HL-60 (cell line): ENCODE data around the gene SCLY.

Source experiments
- DNase-seq, 2 experiments: peaks; one replicate each; pipeline ENCODE4 v3.0.0-alpha.2; 2010 to 2020; ENCODE audit warnings: low read depth in 1 of 2, low spot score in 1 of 2
- H3K27ac ChIP-seq: fragments of 250-450 bp; sonication (Bioruptor Pico); replicated peaks from 2 replicates; pipeline ENCODE4 v1.5.1; 2020; ENCODE audit warnings: mild to moderate bottlenecking, moderate library complexity
- H3K27me3 ChIP-seq: fragments of 250-450 bp; sonication (Bioruptor Pico); 2 replicates; pipeline ENCODE4 v1.5.1; 2021; ENCODE audit warnings: mild to moderate bottlenecking, moderate library complexity; ENCODE audit not compliant: insufficient read depth, poor library complexity, severe bottlenecking
- H3K4me3 ChIP-seq: replicated peaks from 2 replicates; pipeline ENCODE4 v1.5.1; 2011; ENCODE audit warnings: mild to moderate bottlenecking, control low read depth, low read length; ENCODE audit not compliant: insufficient read depth
- CTCF ChIP-seq: IDR thresholded peaks from one replicate; pipeline ENCODE4 v1.5.1; 2011; ENCODE audit warnings: low read length, control low read depth, inconsistent platforms; ENCODE audit not compliant: insufficient read depth
- GABPA ChIP-seq: IDR thresholded peaks from 2 replicates; pipeline ENCODE4 v1.6.1; 2012; ENCODE audit warnings: low read depth
- POLR2AphosphoS5 ChIP-seq: IDR thresholded peaks from 2 replicates; pipeline ENCODE4 v1.6.1; 2012; ENCODE audit warnings: low read depth
- REST ChIP-seq: IDR thresholded peaks from 2 replicates; pipeline ENCODE4 v1.6.1; 2012; ENCODE audit warnings: low read depth; ENCODE audit not compliant: insufficient replicate concordance
- SPI1 ChIP-seq: IDR thresholded peaks from 2 replicates; pipeline ENCODE4 v1.6.1; 2012; ENCODE audit warnings: low read depth, mild to moderate bottlenecking, borderline replicate concordance

Gene SCLY

GRCh38 chr2:238106698-238107524 lies 46.1 kb downstream of the SCLY start:
- TF ChIP-seq CTCF, result peak; percentile 51
- TF ChIP-seq GABPA, result no peak
- Histone ChIP-seq H3K4me3 (no peak overlapping the region), H3K27me3 (no peaks in the 10 kb centered on the region), H3K27ac (no peak overlapping the region)
- peak; percentile 52 to 62 for DNase-seq

GRCh38 chr2:238107525-238108422 lies 47.0 kb downstream of the SCLY start:
- no peak overlapping the region for H3K4me3 ChIP-seq
- H3K27me3 ChIP-seq, result no peaks in the 10 kb centered on the region
- DNase-seq, result no peak
- TF ChIP-seq REST (no peak), POLR2AphosphoS5 (no peak), SPI1 (no peak), CTCF (no peak), GABPA (no peak)
- no peak overlapping the region for H3K27ac ChIP-seq

GRCh38 chr2:238108423-238109183 lies 47.8 kb downstream of the SCLY start:
- peak in 1 of 2 experiments; percentile 59 for DNase-seq

More at GRCh38 chr2:238108423-238109183, 47.8 kb downstream of the SCLY start:
- H3K27ac ChIP-seq, result no peak overlapping the region
- TF ChIP-seq POLR2AphosphoS5 (no peak), CTCF (no peak), REST (no peak), SPI1 (no peak), GABPA (no peak)
- no peaks in the 10 kb centered on the region for H3K27me3 ChIP-seq
- H3K4me3 ChIP-seq, result no peak overlapping the region
